GM13977 (cell line): Measurements from ENCODE around the gene FAM120A.

Experiments
- DNase-seq: peaks from one replicate; pipeline ENCODE4 v3.0.0; 2012; ENCODE audit warnings: low spot score
- CTCF ChIP-seq: IDR thresholded peaks from 2 replicates; pipeline ENCODE4 v1.5.1; 2012; ENCODE audit warnings: mild to moderate bottlenecking, control low read depth; ENCODE audit not compliant: insufficient read depth; ENCODE audit errors: extremely low read depth, missing control alignments
- in situ Hi-C: fragments of 300-500 bp; cut with MboI; formaldehyde crosslinking; loops from one replicate; pipeline ENCODE4 v1.12.0; 2022; ENCODE audit warnings: low sequenced_read_pairs, low pct_unique_long_range_greater_than_20kb, mixed read lengths, inconsistent platforms; ENCODE audit not compliant: unreplicated experiment

The FAM120A gene

GRCh38 chr9:93612796-93613154, 161.3 kb downstream of the FAM120A start:
- DNase-seq = peak; percentile 40
- in situ Hi-C loops = no loop called here
- TF ChIP-seq CTCF = no peak

- TF ChIP-seq CTCF = no peak
- DNase-seq = no peak
- in situ Hi-C loops = no loop called here
These were observed 161.7 kb downstream of the FAM120A start for GRCh38 chr9:93613174-93613573.

GRCh38 chr9:93613791-93614190, 162.3 kb downstream of the FAM120A start:
- DNase-seq = no peak

GRCh38 chr9:93614830-93615468, 163.5 kb downstream of the FAM120A start:
- DNase-seq = no peak
- TF ChIP-seq CTCF = no peak
- in situ Hi-C loops = no loop called here

More at GRCh38 chr9:93613791-93614190, 162.3 kb downstream of the FAM120A start:
- in situ Hi-C loops = no loop called here
- TF ChIP-seq CTCF = no peak
